ENCODE data around the gene SULT2A1. TPM values are rescaled to one million over a fixed set of nuclear protein-coding genes. Genes with fewer than 3 reads are reported as not detected.
"Not testable (repeated sequence)": the region's sequence is repeated elsewhere in the genome, so short reads cannot be mapped to it uniquely, and the experiment has no call there.

Gene SULT2A1
- total and polyA plus RNA-seq, 4 donors, result 0.01 to 0.15 TPM; not detected in 2

- ATAC-seq (ENCODE audit: insufficient read depth, low FRiP score), result no peak
- Histone ChIP-seq H3K27me3 (ENCODE audit: control insufficient read depth in 3 of 3, insufficient read depth in 3 of 3, low read length in 2 of 3) (peaks cover 0 to 3% (median 0%) of the 10 kb centered on the region in 3 donors), H3K9me3 (ENCODE audit: control insufficient read depth in 4 of 4, insufficient read depth in 3 of 4, low read length in 3 of 4) (peaks cover 0 to 6% (median 2%) of the 10 kb centered on the region in 4 donors), H3K4me1 (ENCODE audit: control insufficient read depth in 5 of 5, insufficient read depth in 5 of 5, low read length in 5 of 5) (no peaks in the 10 kb centered on the region), H3K36me3 (ENCODE audit: control insufficient read depth in 4 of 4, insufficient read depth in 4 of 4, low read length in 4 of 4) (no peaks in the 10 kb centered on the region), H3K27ac (ENCODE audit: low read depth in 1 of 2, low read length in 1 of 2) (no peak overlapping the region), H3K4me3 (no peak overlapping the region), H3K9ac (ENCODE audit: insufficient read depth in 1 of 2, low read length in 2 of 2) (no peak overlapping the region)
- WGBS, 2 donors, result 49 to 55% methylated on average over 26 to 34 of the region's 34 CpGs
- no peak for DNase-seq
- no peak for TF ChIP-seq CTCF (IDR thresholded peaks at IDR 0.05; ENCODE audit: control extremely low read depth, extremely low read depth)
Observed at GRCh38 chr19:47860602-47861297, 25.4 kb downstream of the SULT2A1 start.

- not testable (repeated sequence) for H3K4me3 ChIP-seq; H3K9ac ChIP-seq (ENCODE audit: insufficient read depth in 1 of 2, low read length in 2 of 2); ATAC-seq (ENCODE audit: insufficient read depth, low FRiP score); DNase-seq; H3K9me3 ChIP-seq (ENCODE audit: control insufficient read depth in 4 of 4, insufficient read depth in 3 of 4, low read length in 3 of 4); H3K4me1 ChIP-seq (ENCODE audit: control insufficient read depth in 5 of 5, insufficient read depth in 5 of 5, low read length in 5 of 5); H3K27ac ChIP-seq (ENCODE audit: low read depth in 1 of 2, low read length in 1 of 2); H3K27me3 ChIP-seq (ENCODE audit: control insufficient read depth in 3 of 3, insufficient read depth in 3 of 3, low read length in 2 of 3); H3K36me3 ChIP-seq (ENCODE audit: control insufficient read depth in 4 of 4, insufficient read depth in 4 of 4, low read length in 4 of 4)
- WGBS, 2 donors, result 94 to 96% methylated on average over 5 to 9 of the region's 17 CpGs
Observed at GRCh38 chr19:47859838-47860237, 26.3 kb downstream of the SULT2A1 start.

GRCh38 chr19:47858646-47859285, 27.3 kb downstream of the SULT2A1 start, which contains the start of gene TPRX2:
Gene TPRX2, plus strand, starts transcription at chr19:47859235. Its CDS starts 12 bp downstream, at chr19:47859247.
- not testable (repeated sequence) for H3K9ac ChIP-seq (ENCODE audit: insufficient read depth in 1 of 2, low read length in 2 of 2); H3K36me3 ChIP-seq (ENCODE audit: control insufficient read depth in 4 of 4, insufficient read depth in 4 of 4, low read length in 4 of 4); ATAC-seq (ENCODE audit: insufficient read depth, low FRiP score); H3K27me3 ChIP-seq (ENCODE audit: control insufficient read depth in 3 of 3, insufficient read depth in 3 of 3, low read length in 2 of 3); H3K4me3 ChIP-seq; DNase-seq; H3K9me3 ChIP-seq (ENCODE audit: control insufficient read depth in 4 of 4, insufficient read depth in 3 of 4, low read length in 3 of 4); H3K27ac ChIP-seq (ENCODE audit: low read depth in 1 of 2, low read length in 1 of 2); H3K4me1 ChIP-seq (ENCODE audit: control insufficient read depth in 5 of 5, insufficient read depth in 5 of 5, low read length in 5 of 5)
- 84 to 86% methylated on average over 9 of the region's 9 CpGs for WGBS, 2 donors

- 90 to 97% methylated on average over 9 of the region's 9 CpGs for WGBS, 2 donors
- not testable (repeated sequence) for H3K27me3 ChIP-seq (ENCODE audit: control insufficient read depth in 3 of 3, insufficient read depth in 3 of 3, low read length in 2 of 3); DNase-seq; H3K27ac ChIP-seq (ENCODE audit: low read depth in 1 of 2, low read length in 1 of 2); H3K9me3 ChIP-seq (ENCODE audit: control insufficient read depth in 4 of 4, insufficient read depth in 3 of 4, low read length in 3 of 4); H3K4me3 ChIP-seq; H3K4me1 ChIP-seq (ENCODE audit: control insufficient read depth in 5 of 5, insufficient read depth in 5 of 5, low read length in 5 of 5); H3K36me3 ChIP-seq (ENCODE audit: control insufficient read depth in 4 of 4, insufficient read depth in 4 of 4, low read length in 4 of 4); H3K9ac ChIP-seq (ENCODE audit: insufficient read depth in 1 of 2, low read length in 2 of 2); ATAC-seq (ENCODE audit: insufficient read depth, low FRiP score)
Observed at GRCh38 chr19:47858231-47858630, 27.9 kb downstream of the SULT2A1 start.

- no peaks in the 10 kb centered on the region for H3K4me1 ChIP-seq (ENCODE audit: control insufficient read depth in 5 of 5, insufficient read depth in 5 of 5, low read length in 5 of 5)
- H3K27me3 ChIP-seq (ENCODE audit: control insufficient read depth in 3 of 3, insufficient read depth in 3 of 3, low read length in 2 of 3), result peaks cover 3 to 16% (median 5%) of the 10 kb centered on the region in 3 donors
- DNase-seq (no peak), ATAC-seq (ENCODE audit: insufficient read depth, low FRiP score) (no peak)
- WGBS, 2 donors, result 49 to 61% methylated on average over 4 of the region's 4 CpGs
- no peak overlapping the region for H3K9ac ChIP-seq (ENCODE audit: insufficient read depth in 1 of 2, low read length in 2 of 2)
- TF ChIP-seq CTCF (IDR thresholded peaks at IDR 0.05; ENCODE audit: control extremely low read depth, extremely low read depth), result no peak
- no peak overlapping the region for H3K27ac ChIP-seq (ENCODE audit: low read depth in 1 of 2, low read length in 1 of 2)
- H3K4me3 ChIP-seq, result no peak overlapping the region
- H3K9me3 ChIP-seq (ENCODE audit: control insufficient read depth in 4 of 4, insufficient read depth in 3 of 4, low read length in 3 of 4), result no peaks in the 10 kb centered on the region
- no peaks in the 10 kb centered on the region for H3K36me3 ChIP-seq (ENCODE audit: control insufficient read depth in 4 of 4, insufficient read depth in 4 of 4, low read length in 4 of 4)
Observed at GRCh38 chr19:47854459-47854858, 31.7 kb downstream of the SULT2A1 start.

All from lung (tissue), 12 donors.